HG02884 (cell line): ENCODE results near the gene ARHGAP9.

Source experiments
- ATAC-seq: cut with Tn5 transposase; IDR thresholded peaks from one replicate; pipeline ENCODE4 v1.9.1; 2021; ENCODE audit warnings: mild to moderate bottlenecking, moderate library complexity; ENCODE audit not compliant: unreplicated experiment

ARHGAP9 gene

GRCh38 chr12:57479376-57480115 is at the start of gene ARHGAP9:
TSS of gene ARHGAP9 (minus strand) at chr12:57479866. CDS start at chr12:57479406, 460 bp downstream.
- ATAC-seq: peak; percentile 35

DNA sequence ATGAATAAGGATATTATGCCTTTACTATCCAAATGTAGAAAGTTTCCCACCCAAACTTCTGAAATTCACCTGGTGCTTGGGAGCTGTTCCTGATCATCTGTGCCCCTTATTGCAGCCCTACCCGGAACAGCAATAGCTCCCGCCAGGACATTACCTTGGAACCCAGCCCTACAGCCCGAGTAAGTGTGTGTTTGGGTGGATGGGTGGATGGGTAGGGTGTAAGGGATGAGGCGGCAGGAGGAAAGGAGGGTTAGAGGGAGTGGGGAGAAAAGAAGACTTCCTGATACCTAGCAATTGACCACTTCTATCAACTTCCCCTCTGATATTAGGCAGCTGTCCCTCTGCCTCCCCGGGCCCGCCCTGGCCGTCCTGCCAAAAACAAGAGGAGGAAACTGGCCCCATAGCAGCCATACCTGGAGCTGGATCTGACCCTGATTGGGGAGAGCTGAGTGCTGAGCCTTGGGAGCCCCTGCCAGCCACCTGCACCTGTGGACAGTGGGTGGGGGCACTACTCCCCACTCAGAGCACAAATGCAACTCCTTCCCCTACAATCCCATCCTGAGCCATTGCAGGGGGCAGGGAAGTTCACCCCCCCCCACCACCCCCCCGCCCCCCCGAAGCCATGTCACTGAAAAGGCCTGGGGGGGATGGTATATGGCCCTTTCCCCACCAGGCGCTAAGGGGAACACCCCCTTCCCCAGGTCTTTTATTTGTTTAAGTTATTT is 49.3 kb upstream of the ARHGAP9 start:
- ATAC-seq: no peak

DNA sequence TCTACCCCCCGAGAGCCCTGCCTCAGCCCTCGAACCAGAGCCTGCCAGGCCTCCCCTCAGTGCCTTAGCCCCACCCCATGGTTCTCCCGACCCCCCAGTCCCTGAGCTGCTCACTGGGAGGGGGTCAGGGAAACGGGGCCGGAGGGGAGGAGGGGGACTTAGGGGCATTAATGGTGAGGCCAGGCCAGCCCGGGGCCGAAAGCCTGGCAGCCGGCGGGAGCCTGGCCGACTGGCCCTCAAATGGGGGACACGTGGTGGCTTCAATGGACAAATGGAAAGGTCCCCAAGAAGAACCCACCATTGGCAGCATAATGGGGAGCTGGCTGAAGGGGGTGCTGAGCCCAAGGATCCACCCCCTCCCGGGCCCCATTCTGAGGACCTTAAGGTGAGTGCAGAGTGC is 48.5 kb upstream of the ARHGAP9 start:
- ATAC-seq: no peak

DNA sequence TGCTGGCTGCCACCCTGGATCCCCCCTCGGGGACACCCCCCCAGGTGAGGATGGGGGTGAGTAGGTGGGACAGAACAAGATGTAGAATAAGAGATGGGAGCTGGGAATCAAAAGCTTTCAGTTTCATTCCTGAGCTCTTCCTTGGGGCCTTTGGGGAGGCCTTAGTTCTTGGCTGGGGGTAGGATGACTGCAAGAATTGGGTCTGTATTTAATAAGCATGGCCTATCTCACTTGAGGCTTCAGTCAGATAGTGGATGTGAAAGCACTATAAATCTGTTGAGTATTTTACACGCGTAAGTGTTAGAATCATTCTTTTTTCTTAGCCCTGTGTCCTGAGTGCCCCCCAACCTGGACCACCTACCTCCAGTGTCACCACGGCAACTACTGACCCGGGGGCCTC is 47.5 kb upstream of the ARHGAP9 start:
- no peak for ATAC-seq

GRCh38 chr12:57526477-57527126 is 46.9 kb upstream of the ARHGAP9 start:
- ATAC-seq: no peak

- no peak for ATAC-seq
These were observed 46.1 kb upstream of the ARHGAP9 start for GRCh38 chr12:57525615-57526383.

- no peak for ATAC-seq
These were observed 45.3 kb upstream of the ARHGAP9 start for GRCh38 chr12:57524814-57525614.

DNA sequence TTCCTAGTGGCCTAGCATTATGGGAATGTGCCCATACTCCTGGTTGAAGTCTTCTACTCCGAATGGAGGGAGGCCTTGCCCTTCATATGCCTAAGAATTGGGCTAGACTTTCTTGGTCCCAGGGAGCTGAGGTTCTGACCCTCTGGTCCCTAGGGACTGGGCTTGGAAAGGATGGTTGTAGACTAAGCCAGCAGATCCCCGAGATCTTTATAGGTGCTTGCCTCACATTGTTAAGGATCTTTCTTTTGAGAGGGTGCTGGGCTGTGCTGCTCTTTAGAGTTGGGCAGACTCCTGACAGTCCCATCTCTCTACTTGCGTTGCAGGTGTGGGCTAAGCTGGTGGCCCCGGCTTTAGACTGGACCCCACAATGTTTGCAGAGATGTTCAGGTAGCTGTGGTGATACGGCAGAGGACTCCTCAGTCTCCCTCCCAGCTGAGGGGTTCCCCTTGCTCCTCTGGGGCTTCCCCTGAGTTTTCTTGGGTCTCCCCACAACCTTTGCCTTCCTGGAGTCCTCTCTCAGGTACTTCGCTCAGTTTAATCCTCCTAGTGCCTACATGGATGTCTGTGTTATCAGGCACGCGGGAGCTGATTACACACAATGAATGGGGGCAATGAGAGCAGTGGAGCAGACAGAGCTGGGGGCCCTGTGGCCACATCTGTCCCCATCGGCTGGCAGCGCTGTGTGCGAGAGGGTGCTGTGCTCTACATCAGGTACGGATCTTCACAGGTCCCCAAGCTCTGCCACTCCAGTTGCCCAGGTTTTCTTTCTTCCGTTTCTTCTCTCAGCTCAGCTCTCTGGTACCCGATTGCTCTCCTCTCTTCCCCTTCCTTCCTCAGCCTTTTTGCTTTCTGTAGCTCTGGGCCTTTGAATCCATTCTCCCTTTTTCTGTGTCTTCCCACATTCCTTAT is 44.3 kb upstream of the ARHGAP9 start:
- no peak for ATAC-seq

- no peak for ATAC-seq
These were observed 43.4 kb upstream of the ARHGAP9 start for GRCh38 chr12:57522887-57523705.

DNA sequence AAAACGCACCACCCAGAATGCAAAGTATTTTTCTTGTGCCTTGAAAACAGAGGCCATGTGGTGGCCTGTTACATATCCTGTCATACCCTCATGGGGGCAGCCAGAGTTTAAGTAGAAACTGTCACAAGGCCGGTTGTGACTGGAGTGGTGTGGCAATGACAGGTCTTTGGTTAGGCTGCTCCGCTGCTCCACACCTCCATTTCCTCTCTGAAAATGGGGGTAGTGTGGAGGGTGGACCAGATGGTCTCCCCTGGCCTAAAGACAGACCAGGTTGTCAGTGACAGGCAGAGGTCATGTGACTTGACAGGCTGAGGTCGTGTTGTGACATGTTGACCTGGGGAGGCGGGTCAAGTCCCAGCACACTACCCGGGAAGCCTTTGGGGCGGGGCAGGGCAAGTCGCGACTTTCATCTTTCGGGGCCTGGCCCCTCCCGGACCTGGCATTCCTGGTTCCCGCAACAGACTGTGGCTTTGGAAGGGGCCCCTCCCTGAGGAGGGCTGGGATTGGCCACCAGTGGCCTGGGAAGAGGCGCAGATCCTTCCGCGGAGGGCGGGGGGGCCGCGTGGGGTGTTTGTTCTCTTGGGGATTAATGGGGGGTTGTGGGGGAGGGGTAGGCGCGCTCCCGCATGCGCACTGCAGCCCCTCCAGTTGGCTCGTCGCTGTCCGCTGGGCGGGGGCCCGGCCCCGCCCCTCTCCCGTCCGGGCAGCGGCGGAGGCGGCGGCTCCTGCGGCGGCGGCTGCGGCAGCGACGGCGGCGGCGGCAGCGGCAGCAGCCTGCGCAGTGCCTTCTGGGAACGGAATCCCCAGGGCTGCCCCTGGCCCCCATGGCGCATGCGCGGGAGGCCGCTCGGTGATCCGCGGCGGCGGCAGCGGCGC is 42.6 kb upstream of the ARHGAP9 start, which contains the start of gene MBD6:
MBD6 (plus strand) TSS at position 814 of the 876 bp plus-strand sequence. CDS start 1,480 bp downstream, outside the sequence.
- peak; percentile 30 for ATAC-seq

DNA sequence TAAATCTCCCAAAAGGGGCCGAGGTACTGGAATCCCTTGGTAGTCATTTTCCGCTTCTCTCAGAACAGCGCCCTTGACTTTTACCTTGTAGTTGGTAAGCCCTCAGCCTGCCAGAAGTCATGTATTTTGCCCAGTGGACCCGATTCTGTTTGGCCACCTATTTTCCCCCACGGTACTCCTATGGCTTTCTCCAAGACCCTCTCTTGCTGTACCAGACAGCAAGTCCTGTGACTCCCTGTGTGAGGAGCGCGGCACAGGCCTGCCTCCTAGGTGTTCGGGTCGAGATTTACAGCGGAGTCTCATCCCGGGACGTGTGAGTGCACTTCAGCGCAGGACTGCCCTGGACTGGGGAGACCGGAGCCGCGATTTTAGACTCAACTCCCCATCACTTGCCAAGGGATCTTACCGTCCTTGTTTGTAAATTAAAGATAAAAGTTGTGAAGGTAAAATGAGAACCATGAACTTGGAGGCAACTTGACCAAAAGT is 41.9 kb upstream of the ARHGAP9 start:
- ATAC-seq: no peak

DNA sequence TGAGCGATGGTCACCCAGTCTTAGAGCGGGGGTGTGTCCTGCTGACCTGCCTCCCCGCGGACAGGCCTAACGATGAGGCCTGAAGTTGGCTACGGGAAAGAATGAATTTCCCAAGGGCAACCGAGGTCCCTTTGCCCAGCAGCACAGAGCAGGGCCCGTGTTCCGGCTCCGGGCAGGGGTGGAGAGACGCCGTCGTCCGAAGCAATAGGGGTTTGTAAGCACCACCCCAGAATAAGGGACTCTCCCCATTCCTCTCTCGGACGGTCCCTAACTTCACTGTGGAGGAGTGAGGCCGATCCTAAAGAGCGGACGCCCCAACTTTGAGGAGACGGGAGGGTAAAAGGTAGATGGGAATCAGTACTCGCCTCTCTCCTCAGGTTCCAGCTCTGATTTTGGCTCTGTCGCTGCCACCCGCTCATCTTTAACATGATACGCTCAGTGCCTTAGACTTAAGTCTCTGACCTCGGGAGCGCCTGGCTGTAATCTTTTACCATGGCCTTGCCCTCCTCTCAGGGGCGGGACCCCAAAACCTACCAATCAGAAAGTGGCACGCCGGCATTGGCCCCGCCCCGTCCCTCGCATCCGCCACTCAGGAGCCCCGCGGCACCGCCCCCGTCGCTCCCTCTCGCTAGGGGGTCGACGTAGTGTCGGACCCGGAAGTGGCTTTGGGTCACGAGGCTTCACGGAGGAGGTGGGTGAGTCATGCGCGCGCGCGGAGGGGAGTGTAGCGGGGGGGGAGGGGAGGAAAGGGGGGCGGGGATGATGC is 40.6 kb upstream of the ARHGAP9 start, which contains the start of gene DDIT3:
DDIT3 (minus strand) TSS at position 462 of the 766 bp plus-strand sequence. CDS start 3,108 bp downstream, outside the sequence.
- ATAC-seq: peak; percentile 67

DNA sequence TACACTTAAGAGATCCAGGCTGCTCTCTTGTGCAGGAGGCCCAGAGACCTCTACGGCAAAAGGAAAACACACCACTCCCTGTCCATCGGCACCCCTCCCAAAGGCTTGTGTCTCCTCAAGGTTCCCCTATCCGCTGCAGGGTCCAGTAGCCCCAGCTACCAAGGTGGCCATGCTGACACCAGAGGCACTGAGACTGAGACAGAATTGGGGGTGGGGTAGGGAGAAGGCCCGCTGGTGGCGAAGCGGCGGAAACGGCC is 40.1 kb upstream of the ARHGAP9 start:
- ATAC-seq: peak; percentile 5

DNA sequence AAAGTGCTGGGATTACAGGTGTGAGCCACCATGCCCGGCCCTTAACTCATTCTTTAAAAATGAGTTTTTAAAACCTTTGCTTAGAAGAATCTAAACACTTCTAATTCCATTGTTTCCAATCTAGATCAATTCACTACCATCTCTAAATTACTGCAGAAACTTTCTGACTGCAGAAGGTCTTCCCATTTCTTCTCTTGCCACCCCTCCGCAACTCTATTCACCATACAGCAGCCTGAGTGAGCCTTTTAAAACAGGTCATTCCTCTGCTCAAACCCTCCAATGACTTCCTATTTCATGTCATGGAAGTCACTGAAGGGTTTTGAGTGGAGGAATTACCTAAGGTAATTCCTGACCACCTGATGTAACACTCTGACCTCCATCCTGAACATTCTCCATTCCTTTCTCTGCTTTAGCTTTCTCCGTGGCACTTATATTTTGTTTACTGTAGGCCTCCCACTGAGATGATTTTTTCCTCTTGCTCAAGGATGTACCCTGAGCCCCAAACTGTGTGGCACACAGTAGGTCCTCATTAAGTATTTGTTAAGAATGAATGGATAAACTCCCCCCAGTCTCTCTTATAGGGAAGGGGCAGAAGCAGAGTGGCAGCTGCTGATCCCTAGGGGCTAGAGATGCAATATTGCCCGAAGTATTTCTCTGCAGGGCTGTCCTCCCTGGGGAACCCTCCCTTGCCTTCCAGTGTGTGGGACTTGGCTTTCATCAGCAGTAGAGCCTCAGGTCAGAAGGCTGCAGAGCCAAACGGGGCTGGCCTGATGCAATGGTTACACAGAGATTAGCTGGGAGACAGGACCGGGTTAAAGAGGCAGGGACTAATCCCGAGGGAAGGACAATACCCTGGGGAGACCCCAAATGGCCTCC is 39.5 kb upstream of the ARHGAP9 start:
- no peak for ATAC-seq

GRCh38 chr12:57518176-57518919 is 38.7 kb upstream of the ARHGAP9 start:
- ATAC-seq: no peak
